ENCODE results near the gene SETSIP. TPM values are rescaled to one million over a fixed set of nuclear protein-coding genes. Genes with fewer than 3 reads are reported as not detected.

The SETSIP gene
- total and polyA plus RNA-seq, 2 of the 8 experiments (the other 6 are each of a cell fraction or from before 2014, with no cell fraction given): 0.14 TPM; not detected in 1

DNA sequence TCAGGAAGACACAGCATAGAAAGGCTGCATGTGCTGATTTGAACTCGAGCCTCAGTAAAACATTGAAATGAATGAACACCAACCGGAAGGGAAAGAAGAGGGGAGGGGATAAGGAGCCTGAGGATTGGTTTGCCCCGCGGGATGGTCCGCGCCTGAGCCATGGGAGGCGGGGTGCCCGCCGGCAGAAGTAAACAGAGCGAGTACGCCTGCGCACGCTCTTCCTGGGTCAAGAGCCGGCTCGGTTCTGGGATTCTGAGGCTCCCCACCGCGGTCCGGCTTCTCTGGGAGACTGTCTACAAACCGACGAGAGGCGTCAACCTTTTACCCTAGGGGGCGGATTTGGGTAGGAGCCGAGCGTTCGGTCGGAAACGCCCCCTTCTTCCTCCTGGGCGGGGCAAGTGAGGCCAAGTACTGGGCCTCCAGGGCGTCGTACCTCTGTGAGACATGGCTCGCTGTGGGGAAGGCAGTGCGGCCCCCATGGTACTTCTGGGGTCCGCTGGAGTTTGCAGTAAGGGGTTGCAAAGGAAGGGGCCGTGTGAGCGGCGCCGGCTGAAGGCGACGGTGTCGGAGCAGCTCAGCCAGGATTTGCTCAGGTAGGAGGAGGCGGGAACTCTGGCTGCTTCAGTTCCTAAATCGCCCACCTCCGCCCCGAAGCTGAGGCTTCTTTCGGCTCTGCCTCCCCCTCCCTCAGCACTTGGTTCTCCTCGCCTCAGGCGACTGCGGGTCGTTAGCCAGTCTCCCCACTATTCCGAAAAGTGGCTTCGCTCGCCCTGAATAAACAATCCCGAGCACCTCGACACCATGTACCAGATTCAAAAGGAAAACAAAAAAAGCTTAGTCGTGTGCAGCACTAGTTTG is 5.1 kb upstream of the SETSIP start, which contains the start of gene BTBD8 (continued):
- TF ChIP-seq, protein P1, sequence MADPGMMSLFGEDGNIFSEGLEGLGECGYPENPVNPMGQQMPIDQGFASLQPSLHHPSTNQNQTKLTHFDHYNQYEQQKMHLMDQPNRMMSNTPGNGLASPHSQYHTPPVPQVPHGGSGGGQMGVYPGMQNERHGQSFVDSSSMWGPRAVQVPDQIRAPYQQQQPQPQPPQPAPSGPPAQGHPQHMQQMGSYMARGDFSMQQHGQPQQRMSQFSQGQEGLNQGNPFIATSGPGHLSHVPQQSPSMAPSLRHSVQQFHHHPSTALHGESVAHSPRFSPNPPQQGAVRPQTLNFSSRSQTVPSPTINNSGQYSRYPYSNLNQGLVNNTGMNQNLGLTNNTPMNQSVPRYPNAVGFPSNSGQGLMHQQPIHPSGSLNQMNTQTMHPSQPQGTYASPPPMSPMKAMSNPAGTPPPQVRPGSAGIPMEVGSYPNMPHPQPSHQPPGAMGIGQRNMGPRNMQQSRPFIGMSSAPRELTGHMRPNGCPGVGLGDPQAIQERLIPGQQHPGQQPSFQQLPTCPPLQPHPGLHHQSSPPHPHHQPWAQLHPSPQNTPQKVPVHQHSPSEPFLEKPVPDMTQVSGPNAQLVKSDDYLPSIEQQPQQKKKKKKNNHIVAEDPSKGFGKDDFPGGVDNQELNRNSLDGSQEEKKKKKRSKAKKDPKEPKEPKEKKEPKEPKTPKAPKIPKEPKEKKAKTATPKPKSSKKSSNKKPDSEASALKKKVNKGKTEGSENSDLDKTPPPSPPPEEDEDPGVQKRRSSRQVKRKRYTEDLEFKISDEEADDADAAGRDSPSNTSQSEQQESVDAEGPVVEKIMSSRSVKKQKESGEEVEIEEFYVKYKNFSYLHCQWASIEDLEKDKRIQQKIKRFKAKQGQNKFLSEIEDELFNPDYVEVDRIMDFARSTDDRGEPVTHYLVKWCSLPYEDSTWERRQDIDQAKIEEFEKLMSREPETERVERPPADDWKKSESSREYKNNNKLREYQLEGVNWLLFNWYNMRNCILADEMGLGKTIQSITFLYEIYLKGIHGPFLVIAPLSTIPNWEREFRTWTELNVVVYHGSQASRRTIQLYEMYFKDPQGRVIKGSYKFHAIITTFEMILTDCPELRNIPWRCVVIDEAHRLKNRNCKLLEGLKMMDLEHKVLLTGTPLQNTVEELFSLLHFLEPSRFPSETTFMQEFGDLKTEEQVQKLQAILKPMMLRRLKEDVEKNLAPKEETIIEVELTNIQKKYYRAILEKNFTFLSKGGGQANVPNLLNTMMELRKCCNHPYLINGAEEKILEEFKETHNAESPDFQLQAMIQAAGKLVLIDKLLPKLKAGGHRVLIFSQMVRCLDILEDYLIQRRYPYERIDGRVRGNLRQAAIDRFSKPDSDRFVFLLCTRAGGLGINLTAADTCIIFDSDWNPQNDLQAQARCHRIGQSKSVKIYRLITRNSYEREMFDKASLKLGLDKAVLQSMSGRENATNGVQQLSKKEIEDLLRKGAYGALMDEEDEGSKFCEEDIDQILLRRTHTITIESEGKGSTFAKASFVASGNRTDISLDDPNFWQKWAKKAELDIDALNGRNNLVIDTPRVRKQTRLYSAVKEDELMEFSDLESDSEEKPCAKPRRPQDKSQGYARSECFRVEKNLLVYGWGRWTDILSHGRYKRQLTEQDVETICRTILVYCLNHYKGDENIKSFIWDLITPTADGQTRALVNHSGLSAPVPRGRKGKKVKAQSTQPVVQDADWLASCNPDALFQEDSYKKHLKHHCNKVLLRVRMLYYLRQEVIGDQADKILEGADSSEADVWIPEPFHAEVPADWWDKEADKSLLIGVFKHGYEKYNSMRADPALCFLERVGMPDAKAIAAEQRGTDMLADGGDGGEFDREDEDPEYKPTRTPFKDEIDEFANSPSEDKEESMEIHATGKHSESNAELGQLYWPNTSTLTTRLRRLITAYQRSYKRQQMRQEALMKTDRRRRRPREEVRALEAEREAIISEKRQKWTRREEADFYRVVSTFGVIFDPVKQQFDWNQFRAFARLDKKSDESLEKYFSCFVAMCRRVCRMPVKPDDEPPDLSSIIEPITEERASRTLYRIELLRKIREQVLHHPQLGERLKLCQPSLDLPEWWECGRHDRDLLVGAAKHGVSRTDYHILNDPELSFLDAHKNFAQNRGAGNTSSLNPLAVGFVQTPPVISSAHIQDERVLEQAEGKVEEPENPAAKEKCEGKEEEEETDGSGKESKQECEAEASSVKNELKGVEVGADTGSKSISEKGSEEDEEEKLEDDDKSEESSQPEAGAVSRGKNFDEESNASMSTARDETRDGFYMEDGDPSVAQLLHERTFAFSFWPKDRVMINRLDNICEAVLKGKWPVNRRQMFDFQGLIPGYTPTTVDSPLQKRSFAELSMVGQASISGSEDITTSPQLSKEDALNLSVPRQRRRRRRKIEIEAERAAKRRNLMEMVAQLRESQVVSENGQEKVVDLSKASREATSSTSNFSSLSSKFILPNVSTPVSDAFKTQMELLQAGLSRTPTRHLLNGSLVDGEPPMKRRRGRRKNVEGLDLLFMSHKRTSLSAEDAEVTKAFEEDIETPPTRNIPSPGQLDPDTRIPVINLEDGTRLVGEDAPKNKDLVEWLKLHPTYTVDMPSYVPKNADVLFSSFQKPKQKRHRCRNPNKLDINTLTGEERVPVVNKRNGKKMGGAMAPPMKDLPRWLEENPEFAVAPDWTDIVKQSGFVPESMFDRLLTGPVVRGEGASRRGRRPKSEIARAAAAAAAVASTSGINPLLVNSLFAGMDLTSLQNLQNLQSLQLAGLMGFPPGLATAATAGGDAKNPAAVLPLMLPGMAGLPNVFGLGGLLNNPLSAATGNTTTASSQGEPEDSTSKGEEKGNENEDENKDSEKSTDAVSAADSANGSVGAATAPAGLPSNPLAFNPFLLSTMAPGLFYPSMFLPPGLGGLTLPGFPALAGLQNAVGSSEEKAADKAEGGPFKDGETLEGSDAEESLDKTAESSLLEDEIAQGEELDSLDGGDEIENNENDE (IDR thresholded peaks at IDR 0.05; ENCODE audit: insufficient replicate concordance, low read length): no peak
- no peak for TF ChIP-seq HDAC2 (IDR thresholded peaks at IDR 0.05; ENCODE audit: borderline replicate concordance in 1 of 2, low read depth in 2 of 2, low read length in 2 of 2)

Measured in H1 (cell line).